Endothelial cell of umbilical vein (primary cell): ENCODE results near the gene DPF3. TPM values are rescaled to one million over a fixed set of nuclear protein-coding genes. Genes with fewer than 3 reads are reported as not detected.

Experiments used
- BruUV-seq: library from RNA; stranded (reverse); fragments of 400-500 nt; replicated peaks from 2 replicates; lab custom pipeline; 2021; lab: Mats Ljungman, UMichigan
- CTCF ChIA-PET: fragments of 300-600, 350-600 bp; sonication (Branson Sonifier 250); formaldehyde crosslinking; loops from one replicate; lab custom pipeline; 2021; ENCODE audit warnings: antibody characterized with exemption, inconsistent platforms; lab: Charles Lee
- POLR2A ChIA-PET: fragments of 300-600, 350-600 bp; sonication (Branson Sonifier 250); formaldehyde crosslinking; loops from one replicate; lab custom pipeline; 2021; ENCODE audit warnings: antibody characterized with exemption, inconsistent platforms; lab: Charles Lee
- DNase-seq: peaks from one replicate; pipeline ENCODE4 v3.0.0-alpha.2; 2011; ENCODE audit warnings: low read depth, low spot score
- FAIRE-seq: peaks from 2 replicates; lab custom pipeline; 2011; peaks lifted over from hg19 to GRCh38; lab: Jason Lieb, UNC
- H2AFZ ChIP-seq: 2 replicates; pipeline ENCODE4 v1.6.0; 2012; ENCODE audit warnings: low read depth, low read length, control low read depth, inconsistent platforms
- H3K27ac ChIP-seq: 2 replicates; pipeline ENCODE4 v1.5.1; 2011; ENCODE audit warnings: low read depth, mild to moderate bottlenecking, control low read depth, low read length, moderate library complexity; ENCODE audit not compliant: insufficient read depth
- H3K27me3 ChIP-seq, 2 experiments: 2 replicates each; pipeline versions ENCODE4 v1.6.0 to v1.6.1; 2011; ENCODE audit warnings: low read length in 2 of 2, mixed read lengths in 1 of 2; ENCODE audit not compliant: control insufficient read depth in 2 of 2, insufficient read depth in 2 of 2
- H3K36me3 ChIP-seq, 2 experiments: 2 replicates in 1 of 2; 3 replicates in 1 of 2; pipeline ENCODE4 v1.5.1; 2011; ENCODE audit warnings: low read length in 2 of 2, mild to moderate bottlenecking in 1 of 2, moderate library complexity in 1 of 2; ENCODE audit not compliant: control insufficient read depth in 2 of 2, insufficient read depth in 2 of 2; ENCODE audit errors: extremely low read depth in 1 of 2
- H3K4me1 ChIP-seq: 3 replicates; pipeline ENCODE4 v1.5.1; 2011; ENCODE audit warnings: mild to moderate bottlenecking, low read length; ENCODE audit not compliant: control insufficient read depth, insufficient read depth; ENCODE audit errors: extremely low read depth
- H3K4me2 ChIP-seq: 2 replicates; pipeline ENCODE4 v1.6.1; 2011; ENCODE audit warnings: low read length, control low read depth, mixed read lengths; ENCODE audit not compliant: insufficient read depth
- H3K4me3 ChIP-seq, 3 experiments: fragments of 200-600 bp in 1 of 3; sonication (generic), shearing (Covaris generic) in 1 of 3; replicated peaks in 1 of 3; 2 replicates each; pipeline ENCODE4 v1.5.1; 2011 to 2016; ENCODE audit warnings: control low read depth in 3 of 3, low read length in 3 of 3, mild to moderate bottlenecking in 2 of 3, inconsistent platforms in 1 of 3, low read depth in 1 of 3, moderate library complexity in 1 of 3; ENCODE audit not compliant: insufficient read depth in 1 of 3
- H3K79me2 ChIP-seq: 2 replicates; pipeline ENCODE4 v1.6.0; 2012; ENCODE audit warnings: low read length, inconsistent platforms; ENCODE audit not compliant: control insufficient read depth, insufficient read depth
- H3K9ac ChIP-seq: replicated peaks from 2 replicates; pipeline ENCODE3; 2011; ENCODE audit warnings: low read length, control low read depth; ENCODE audit not compliant: insufficient read depth; ENCODE audit errors: extremely low read depth
- H3K9me1 ChIP-seq: replicated peaks from 3 replicates; pipeline ENCODE4 v1.6.0; 2011; ENCODE audit warnings: mild to moderate bottlenecking, low read length; ENCODE audit not compliant: control insufficient read depth, insufficient read depth; ENCODE audit errors: extremely low read depth
- H3K9me3 ChIP-seq: replicated peaks from 2 replicates; pipeline ENCODE4 v1.5.1; 2012; ENCODE audit warnings: low read length, inconsistent platforms; ENCODE audit not compliant: control insufficient read depth, insufficient read depth
- H4K20me1 ChIP-seq: replicated peaks from 2 replicates; pipeline ENCODE3; 2011; ENCODE audit warnings: mild to moderate bottlenecking, low read length; ENCODE audit not compliant: control insufficient read depth, insufficient read depth; ENCODE audit errors: extremely low read depth
- EZH2 ChIP-seq: IDR thresholded peaks from 2 replicates; pipeline ENCODE4 v1.6.1; 2012; ENCODE audit warnings: borderline replicate concordance, low read depth, mild to moderate bottlenecking, moderate library complexity, low read length, inconsistent platforms; ENCODE audit not compliant: severe bottlenecking
- FOS ChIP-seq: IDR thresholded peaks from 2 replicates; pipeline ENCODE4 v1.6.1; 2011; ENCODE audit warnings: mild to moderate bottlenecking, low read length, moderate library complexity, borderline replicate concordance; ENCODE audit not compliant: insufficient read depth
- GATA2 ChIP-seq: IDR thresholded peaks from 2 replicates; pipeline ENCODE4 v1.7.0; 2011; ENCODE audit warnings: low read depth, mild to moderate bottlenecking, moderate library complexity, mixed read lengths, low read length; ENCODE audit not compliant: insufficient read length, insufficient read depth
- JUN ChIP-seq: IDR thresholded peaks from 2 replicates; pipeline ENCODE4 v1.6.1; 2011; ENCODE audit warnings: borderline replicate concordance, low read depth; ENCODE audit not compliant: insufficient read length, insufficient read depth
- MYC ChIP-seq: IDR thresholded peaks from one replicate; pipeline ENCODE4 v1.6.1; 2011; ENCODE audit warnings: mild to moderate bottlenecking, low read depth, low read length
- POLR2A ChIP-seq: IDR thresholded peaks from 2 replicates; pipeline ENCODE4 v1.6.1; 2012; ENCODE audit warnings: low read depth, mild to moderate bottlenecking, control low read depth, low read length
- POLR2AphosphoS5 ChIP-seq: IDR thresholded peaks from 2 replicates; pipeline ENCODE4 v1.6.1; 2012; ENCODE audit warnings: low read depth, mild to moderate bottlenecking, control low read depth, low read length, moderate library complexity; ENCODE audit not compliant: insufficient read depth
- dilution Hi-C: fragments of 300-500 bp; cut with MboI; formaldehyde crosslinking; loops from one replicate; pipeline ENCODE4 v1.15.0; 2019; ENCODE audit warnings: low sequenced_read_pairs; ENCODE audit not compliant: extremely low pct_ligation_motif_present
- intact Hi-C: fragments of 100-400 bp; cut with micrococcal nuclease; formaldehyde crosslinking; loops from one replicate; pipeline ENCODE4 v1.10.0; 2022
- polyA plus RNA-seq, 4 experiments: library from polyadenylated mRNA; depleted of rRNA in 3 of 4; stranded (reverse) in 3 of 4; unstranded in 1 of 4; fragments of >200 nt; gene quantifications; 2 replicates each; pipeline versions ENCODE4 v1.2.1 to v1.2.3, GENCODE V29; 2011 to 2012; ENCODE audit warnings: missing spikeins in 1 of 4
- total RNA-seq: library from RNA; stranded (reverse); gene quantifications from 2 replicates; pipeline ENCODE4 v1.2.3, GENCODE V29; 2021
- TF ChIP-seq, protein P1 (sequence below), 2 donors: IDR thresholded peaks; 1 replicate in 1 of 2; 2 replicates in 1 of 2; pipeline ENCODE4 v1.5.1; 2011; ENCODE audit warnings: low read length in 2 of 2, mild to moderate bottlenecking in 2 of 2, moderate library complexity in 2 of 2, control low read depth in 1 of 2, inconsistent platforms in 1 of 2, low read depth in 1 of 2; ENCODE audit not compliant: insufficient read depth in 1 of 2; ENCODE audit errors: extremely low read depth in 1 of 2

Gene DPF3
- total and polyA plus RNA-seq, 2 donors (not counting 3 experiments of a cell fraction or from before 2014, with no cell fraction given), result 2.4 to 3.5 TPM

DNA sequence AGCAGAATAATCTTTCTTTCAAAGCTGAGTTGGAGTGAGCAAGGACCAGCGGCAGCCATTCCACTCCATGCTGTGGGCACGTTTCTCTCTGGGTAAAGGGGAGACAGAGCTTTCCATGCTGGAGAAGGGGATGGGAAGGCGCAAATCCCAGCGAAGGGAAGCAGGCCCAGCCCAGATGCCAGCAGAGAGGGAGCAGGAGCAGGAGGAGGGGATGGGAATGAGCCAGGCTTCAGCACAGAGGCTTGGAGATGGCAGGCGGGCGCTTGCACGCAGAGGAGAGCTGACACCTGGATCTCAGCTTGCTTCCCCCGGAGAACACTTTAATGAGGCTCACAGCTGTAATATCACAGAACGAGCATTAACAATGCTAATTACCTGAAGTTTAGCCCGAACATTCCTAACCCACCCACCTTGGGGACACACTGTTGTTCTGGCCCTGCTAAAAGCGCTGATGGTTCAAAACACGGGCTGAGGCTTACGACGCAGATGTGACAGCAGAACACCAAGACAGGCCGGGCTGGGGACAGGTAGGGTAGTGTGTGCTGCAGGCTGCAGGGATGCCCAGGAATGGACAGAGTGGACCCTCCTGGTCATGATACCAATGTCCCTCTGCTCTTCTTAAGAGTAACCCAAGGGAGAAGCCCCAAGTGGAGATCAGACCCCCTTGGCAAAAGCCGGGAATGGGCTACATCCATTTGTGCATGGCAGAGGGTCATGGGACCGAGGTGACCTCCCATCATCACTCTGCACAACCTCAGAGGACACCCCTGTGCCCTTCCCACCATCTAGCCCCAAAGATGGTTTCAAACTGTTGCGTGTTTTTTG is 288.6 kb downstream of the DPF3 start:
- Histone ChIP-seq H3K9me3 (no peaks in the 10 kb centered on the region), H2AFZ (no peak overlapping the region), H3K4me3 (no peak overlapping the region), H3K9ac (no peak overlapping the region), H3K4me2 (no peak overlapping the region), H3K79me2 (no peaks in the 10 kb centered on the region), H4K20me1 (no peaks in the 10 kb centered on the region), H3K27me3 (no peaks in the 10 kb centered on the region), H3K36me3 (no peaks in the 10 kb centered on the region), H3K27ac (no peak overlapping the region), H3K4me1 (peaks cover 10% of the 10 kb centered on the region), H3K9me1 (no peaks in the 10 kb centered on the region)
- BruUV-seq, result no TSS peak
- FAIRE-seq (no peak), DNase-seq (no peak)
- TF ChIP-seq GATA2 (no peak), POLR2AphosphoS5 (no peak), FOS (no peak), MYC (no peak), POLR2A (no peak), JUN (no peak), EZH2 (no peak)
- TF ChIP-seq, protein P1, sequence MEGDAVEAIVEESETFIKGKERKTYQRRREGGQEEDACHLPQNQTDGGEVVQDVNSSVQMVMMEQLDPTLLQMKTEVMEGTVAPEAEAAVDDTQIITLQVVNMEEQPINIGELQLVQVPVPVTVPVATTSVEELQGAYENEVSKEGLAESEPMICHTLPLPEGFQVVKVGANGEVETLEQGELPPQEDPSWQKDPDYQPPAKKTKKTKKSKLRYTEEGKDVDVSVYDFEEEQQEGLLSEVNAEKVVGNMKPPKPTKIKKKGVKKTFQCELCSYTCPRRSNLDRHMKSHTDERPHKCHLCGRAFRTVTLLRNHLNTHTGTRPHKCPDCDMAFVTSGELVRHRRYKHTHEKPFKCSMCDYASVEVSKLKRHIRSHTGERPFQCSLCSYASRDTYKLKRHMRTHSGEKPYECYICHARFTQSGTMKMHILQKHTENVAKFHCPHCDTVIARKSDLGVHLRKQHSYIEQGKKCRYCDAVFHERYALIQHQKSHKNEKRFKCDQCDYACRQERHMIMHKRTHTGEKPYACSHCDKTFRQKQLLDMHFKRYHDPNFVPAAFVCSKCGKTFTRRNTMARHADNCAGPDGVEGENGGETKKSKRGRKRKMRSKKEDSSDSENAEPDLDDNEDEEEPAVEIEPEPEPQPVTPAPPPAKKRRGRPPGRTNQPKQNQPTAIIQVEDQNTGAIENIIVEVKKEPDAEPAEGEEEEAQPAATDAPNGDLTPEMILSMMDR (IDR thresholded peaks at IDR 0.05; ENCODE audit: extremely low read depth in 1 of 2, insufficient read depth in 1 of 2, low read depth in 1 of 2, low read length in 2 of 2), result no peak
- dilution Hi-C loops (no loop called here), intact Hi-C loops (no loop called here)
- ChIA-PET CTCF (no interaction called here), POLR2A (no interaction called here)
